Bronchial epithelial cell (primary cell): ENCODE measurements around the gene MCC. TPM values are rescaled to one million over a fixed set of nuclear protein-coding genes. Genes with fewer than 3 reads are reported as not detected.

Source experiments
- DNase-seq: peaks from one replicate; pipeline ENCODE4 v3.0.0-alpha.2; 2010; ENCODE audit warnings: low read depth
- FAIRE-seq: peaks from 2 replicates; lab custom pipeline; 2011; peaks lifted over from hg19 to GRCh38; lab: Jason Lieb, UNC
- H3K27me3 ChIP-seq: 2 replicates; pipeline ENCODE4 v1.5.1; 2011; ENCODE audit warnings: low read length; ENCODE audit not compliant: control insufficient read depth, insufficient read depth
- H3K36me3 ChIP-seq: 2 replicates; pipeline ENCODE4 v1.5.1; 2011; ENCODE audit warnings: low read length; ENCODE audit not compliant: control insufficient read depth, insufficient read depth
- H3K4me3 ChIP-seq: 2 replicates; pipeline ENCODE4 v1.5.1; 2011; ENCODE audit warnings: mild to moderate bottlenecking, low read depth, low read length, control low read depth
- CTCF ChIP-seq: IDR thresholded peaks from 2 replicates; pipeline ENCODE4 v1.5.1; 2011; ENCODE audit warnings: mild to moderate bottlenecking, moderate library complexity, low read length, control low read depth, inconsistent platforms; ENCODE audit not compliant: insufficient read depth, severe bottlenecking
- total RNA-seq: library from RNA; depleted of rRNA; stranded (reverse); fragments of >200 nt; gene quantifications from 2 replicates; pipeline ENCODE4 v1.2.1, GENCODE V29; 2014

The MCC gene
- total RNA-seq, 1 donor from 2014 or later = 43.2 TPM

GRCh38 chr5:113123618-113124017, 364.6 kb downstream of the MCC start:
- TF ChIP-seq CTCF = no peak
- FAIRE-seq = peak; percentile 13
- no peak for DNase-seq
- H3K36me3 ChIP-seq = peaks cover 2% of the 10 kb centered on the region
- no peak overlapping the region for H3K4me3 ChIP-seq
- H3K27me3 ChIP-seq = no peaks in the 10 kb centered on the region

GRCh38 chr5:113122053-113122452, 366.2 kb downstream of the MCC start:
- no peaks in the 10 kb centered on the region for H3K27me3 ChIP-seq
- no peak for TF ChIP-seq CTCF
- H3K36me3 ChIP-seq = peaks cover 2% of the 10 kb centered on the region
- no peak overlapping the region for H3K4me3 ChIP-seq
- FAIRE-seq (no peak), DNase-seq (peak; percentile 98)

GRCh38 chr5:113119246-113119924, 368.9 kb downstream of the MCC start:
- FAIRE-seq (no peak), DNase-seq (peak; percentile 50)
- Histone ChIP-seq H3K27me3 (no peaks in the 10 kb centered on the region), H3K4me3 (no peak overlapping the region), H3K36me3 (peaks cover 6% of the 10 kb centered on the region)
- no peak for TF ChIP-seq CTCF

- FAIRE-seq (no peak), DNase-seq (no peak)
- no peak for TF ChIP-seq CTCF
- Histone ChIP-seq H3K36me3 (peaks cover 6% of the 10 kb centered on the region), H3K27me3 (no peaks in the 10 kb centered on the region), H3K4me3 (no peak overlapping the region)
Measured at GRCh38 chr5:113118765-113119164, 369.5 kb downstream of the MCC start.

GRCh38 chr5:113118298-113118697, 370.0 kb downstream of the MCC start:
- no peak for TF ChIP-seq CTCF
- H3K4me3 ChIP-seq = no peak overlapping the region
- peaks cover 6% of the 10 kb centered on the region for H3K36me3 ChIP-seq
- no peaks in the 10 kb centered on the region for H3K27me3 ChIP-seq
- no peak for FAIRE-seq
- DNase-seq = no peak
